NCI-H345 treated with DMSO at 0.1 percent for 48 hours (cell line): ENCODE measurements around the gene AP1B1.

Experiments used
- DNase-seq: peaks from one replicate; lab custom pipeline; 2025; ENCODE audit not compliant: unreplicated experiment; lab: John Stamatoyannopoulos, UW

Gene AP1B1

GRCh38 chr22:29301716-29302401 is 86.5 kb downstream of the AP1B1 start:
- no peak for DNase-seq

DNA sequence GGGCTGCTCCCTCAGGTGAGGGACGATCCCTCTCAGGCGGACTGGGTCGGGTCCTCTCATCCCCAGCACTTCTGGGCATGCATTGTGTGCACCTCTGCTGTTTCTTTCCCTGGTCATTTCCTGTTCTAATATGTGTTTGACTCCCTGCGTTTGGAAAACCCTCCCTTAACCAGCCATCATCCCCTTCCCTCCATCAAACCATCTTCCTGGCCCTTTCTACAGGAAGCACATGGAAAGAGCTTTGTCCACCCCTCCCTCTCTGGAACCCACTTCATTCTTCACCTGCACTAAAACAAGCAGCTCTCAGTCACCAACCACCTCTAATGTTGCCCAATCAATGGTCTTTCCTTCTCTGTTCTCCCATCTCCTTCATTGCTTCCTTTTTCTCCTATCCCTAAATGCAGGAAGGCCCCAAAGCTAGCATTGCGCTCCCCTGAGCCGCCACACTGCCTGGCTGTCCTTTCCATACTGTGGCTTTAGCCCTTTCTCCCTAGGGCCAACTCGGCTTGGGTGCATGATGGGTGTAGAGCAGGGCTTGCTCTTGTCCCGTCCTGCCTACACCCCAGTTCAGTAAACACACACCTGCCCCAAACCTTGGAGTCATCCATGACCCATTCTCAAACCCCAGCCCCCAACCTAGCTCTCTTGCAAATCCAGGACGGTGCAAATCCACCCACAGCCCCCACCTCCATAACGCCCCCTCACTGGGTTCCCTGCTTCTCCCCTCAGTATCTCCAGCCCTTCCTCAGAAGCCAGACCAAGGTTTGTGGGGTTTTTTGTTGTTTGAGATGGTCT is 87.4 kb downstream of the AP1B1 start:
- no peak for DNase-seq

- DNase-seq = no peak
Measured at GRCh38 chr22:29300467-29300806, 87.9 kb downstream of the AP1B1 start.

DNA sequence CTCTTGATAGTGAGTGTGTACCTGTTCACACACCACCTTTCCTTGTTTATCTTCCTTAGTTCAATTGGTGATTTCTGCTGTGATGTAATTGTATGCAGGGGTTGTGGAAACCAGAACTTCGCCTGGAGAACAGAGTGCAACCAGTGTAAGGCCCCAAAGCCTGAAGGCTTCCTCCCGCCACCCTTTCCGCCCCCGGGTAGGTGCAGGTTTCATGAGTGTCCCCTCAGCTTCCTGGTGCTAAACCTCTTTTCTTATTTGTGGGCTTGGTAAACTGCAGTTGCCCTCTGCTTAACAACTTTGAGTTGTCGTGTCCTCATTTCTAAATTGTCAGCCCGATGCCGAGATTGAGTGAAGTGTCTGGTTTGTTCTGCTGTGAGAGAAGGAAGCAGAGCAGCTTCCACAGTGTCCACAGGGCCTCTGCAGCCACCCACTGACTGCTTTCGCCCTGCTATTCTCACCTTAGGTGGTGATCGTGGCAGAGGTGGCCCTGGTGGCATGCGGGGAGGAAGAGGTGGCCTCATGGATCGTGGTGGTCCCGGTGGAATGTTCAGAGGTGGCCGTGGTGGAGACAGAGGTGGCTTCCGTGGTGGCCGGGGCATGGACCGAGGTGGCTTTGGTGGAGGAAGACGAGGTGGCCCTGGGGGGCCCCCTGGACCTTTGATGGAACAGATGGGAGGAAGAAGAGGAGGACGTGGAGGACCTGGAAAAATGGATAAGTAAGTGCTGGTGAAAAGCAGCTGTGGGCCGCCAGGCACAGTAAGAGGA is 89.1 kb downstream of the AP1B1 start:
- no peak for DNase-seq

- no peak for DNase-seq
Measured at GRCh38 chr22:29298641-29299040, 89.7 kb downstream of the AP1B1 start.

GRCh38 chr22:29292379-29292778 is 96.0 kb downstream of the AP1B1 start:
- DNase-seq = no peak

DNA sequence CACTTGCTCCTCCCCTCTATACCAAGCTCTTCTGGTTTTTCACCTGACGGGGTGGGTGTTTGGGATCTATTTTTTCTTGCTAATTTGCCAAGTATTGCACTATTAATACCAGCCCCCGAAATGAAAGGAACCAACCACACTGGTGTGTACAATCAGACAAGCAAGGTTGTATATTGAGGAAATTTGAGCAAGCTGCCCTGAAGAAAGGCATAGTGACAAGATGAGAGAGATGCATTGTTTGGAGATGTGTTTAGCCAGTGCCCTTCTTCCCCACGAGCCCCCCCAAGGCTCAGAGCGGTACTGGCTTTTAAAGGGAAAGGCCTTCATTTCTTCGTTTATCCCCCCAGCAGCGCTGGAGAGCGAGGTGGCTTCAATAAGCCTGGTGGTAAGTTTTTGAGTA is 97.2 kb downstream of the AP1B1 start:
- DNase-seq = no peak

DNA sequence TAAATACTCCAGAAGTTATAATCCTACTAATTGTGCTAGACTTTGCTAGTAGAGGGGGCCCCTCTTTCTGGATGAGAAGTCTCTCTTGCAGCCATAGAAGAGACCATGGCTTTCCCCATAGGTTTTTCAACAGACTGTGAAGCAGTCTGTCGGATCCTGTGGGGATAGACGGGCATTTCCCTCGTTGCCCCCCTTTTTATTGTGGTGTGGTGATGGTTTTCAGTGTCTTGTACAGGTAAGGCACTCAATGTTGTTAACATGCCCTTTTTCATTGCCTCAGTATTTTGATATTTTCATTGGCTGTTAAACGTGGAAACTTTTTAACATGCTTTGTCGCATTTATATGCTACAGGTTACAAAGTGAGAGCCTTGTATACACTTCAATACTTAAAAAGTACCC is 98.3 kb downstream of the AP1B1 start:
- DNase-seq = no peak

- no peak for DNase-seq
Measured at GRCh38 chr22:29288837-29289236, 99.5 kb downstream of the AP1B1 start.

- DNase-seq = no peak
Measured at GRCh38 chr22:29284196-29284595, 104.2 kb downstream of the AP1B1 start.

GRCh38 chr22:29277927-29278326 is 110.4 kb downstream of the AP1B1 start:
- DNase-seq = no peak
